K562 (cell line): ENCODE results near the gene ATP8B2. TPM values are rescaled to one million over a fixed set of nuclear protein-coding genes. Genes with fewer than 3 reads are reported as not detected.

ENCODE experiments used
- C11orf30 ChIP-seq: fragments of 450-650 bp; IDR thresholded peaks from 2 replicates; pipeline ENCODE4 v1.6.1; 2016; ENCODE audit warnings: low read depth, mild to moderate bottlenecking
- CBFB ChIP-seq: sonication (generic); formaldehyde crosslinking; IDR thresholded peaks from 2 replicates; pipeline ENCODE4 v1.4.0; 2020; ENCODE audit warnings: mild to moderate bottlenecking, missing genetic modification reagents
- CEBPB ChIP-seq: fragments of 450-650 bp; IDR thresholded peaks from 2 replicates; pipeline ENCODE4 v1.6.1; 2016; ENCODE audit warnings: missing genetic modification characterization, missing compliant biosample characterization
- CREB1 ChIP-seq, 2 experiments: sonication (generic) in 1 of 2; formaldehyde crosslinking in 1 of 2; IDR thresholded peaks; 2 replicates each; pipeline versions ENCODE4 v1.6.1 to v1.8.0; 2012 to 2022; ENCODE audit warnings: inconsistent platforms in 1 of 2, mild to moderate bottlenecking in 1 of 2, missing genetic modification reagents in 1 of 2, moderate library complexity in 1 of 2
- CREB3 ChIP-seq: fragments of 450-650 bp; conservative IDR thresholded peaks from 2 replicates; pipeline ENCODE4 v1.6.1; 2016; ENCODE audit warnings: missing genetic modification characterization, low read depth, mild to moderate bottlenecking, missing compliant biosample characterization, moderate library complexity
- FOSL1 ChIP-seq: fragments of 200-800 bp; sonication (Bioruptor generic); conservative IDR thresholded peaks from 2 replicates; pipeline ENCODE4 v1.6.1; 2016; ENCODE audit warnings: missing genetic modification characterization, missing compliant biosample characterization
- GATAD2B ChIP-seq: fragments of 450-650 bp; IDR thresholded peaks from 2 replicates; pipeline ENCODE4 v1.6.1; 2017; ENCODE audit warnings: mild to moderate bottlenecking, borderline replicate concordance
- GTF2A2 ChIP-seq: IDR thresholded peaks from 2 replicates; pipeline ENCODE4 v1.6.1; 2016; ENCODE audit warnings: mild to moderate bottlenecking, missing genetic modification characterization, missing compliant biosample characterization
- JUN ChIP-seq, 2 experiments: sonication (generic) in 1 of 2; formaldehyde crosslinking in 1 of 2; IDR thresholded peaks; 2 replicates each; pipeline versions ENCODE4 v1.6.1 to v1.8.0; 2012 to 2022; ENCODE audit warnings: borderline replicate concordance in 2 of 2, mild to moderate bottlenecking in 2 of 2, improper control_type of control experiment in 1 of 2, low read depth in 1 of 2, low read length in 1 of 2, missing genetic modification reagents in 1 of 2
- MBD2 ChIP-seq: sonication (generic); IDR thresholded peaks from 2 replicates; pipeline ENCODE4 v1.6.1; 2016; ENCODE audit warnings: low read depth, borderline replicate concordance
- MLLT1 ChIP-seq, 2 experiments: fragments of 450-650 bp; IDR thresholded peaks; 2 replicates each; pipeline ENCODE4 v1.6.1; 2016
- PHB2 ChIP-seq: fragments of 450-650 bp; IDR thresholded peaks from 2 replicates; pipeline ENCODE4 v1.6.1; 2017; ENCODE audit warnings: low read depth
- PTRF ChIP-seq: fragments of 450-650 bp; IDR thresholded peaks from 2 replicates; pipeline ENCODE4 v1.6.1; 2016; ENCODE audit warnings: mild to moderate bottlenecking, missing genetic modification characterization, missing compliant biosample characterization
- TGIF2 ChIP-seq: sonication (generic); formaldehyde crosslinking; IDR thresholded peaks from 2 replicates; pipeline ENCODE4 v1.8.1; 2022; ENCODE audit warnings: mild to moderate bottlenecking, missing genetic modification reagents, moderate library complexity
- YBX1 ChIP-seq: fragments of 450-650 bp; IDR thresholded peaks from 2 replicates; pipeline ENCODE4 v1.7.1; 2016; ENCODE audit warnings: mild to moderate bottlenecking
- ZNF133 ChIP-seq: fragments of 250-450 bp; sonication (Bioruptor Pico); IDR thresholded peaks from 2 replicates; pipeline ENCODE4 v1.4.0; 2020; ENCODE audit warnings: mild to moderate bottlenecking
- ZNF354B ChIP-seq: fragments of 250-450 bp; sonication (Bioruptor Pico); IDR thresholded peaks from 2 replicates; pipeline ENCODE4 v1.4.0; 2020
- polyA plus RNA-seq, 8 experiments: library from polyadenylated mRNA; depleted of rRNA in 4 of 8; stranded (reverse) in 5 of 8; unstranded in 3 of 8; fragments of >200 nt; fragmentation: Nextera tagmentation in 2 of 8; fragmentation: Illumina TruSeq in 1 of 8; extraction: Ambion mirVana in 2 of 8; extraction: Trizol in 1 of 8; gene quantifications; 2 replicates each; pipeline versions ENCODE4 v1.2.1 to v1.2.3, GENCODE V29; 2011 to 2014; ENCODE audit warnings: inconsistent platforms in 1 of 8, missing spikeins in 1 of 8
- total RNA-seq, 7 experiments: library from RNA; depleted of rRNA in 6 of 7; stranded (reverse); fragments of >200 nt in 6 of 7; fragmentation: Illumina TruSeq in 2 of 7; extraction: Trizol in 2 of 7; gene quantifications; 2 replicates each; pipeline versions ENCODE4 v1.2.1 to v1.2.3, GENCODE V29; 2011 to 2021; ENCODE audit warnings: low replicate concordance in 1 of 7
- TF ChIP-seq, protein P1 (sequence below): sonication (generic); formaldehyde crosslinking; IDR thresholded peaks from 2 replicates; pipeline ENCODE4 v1.8.0; 2022; ENCODE audit warnings: mild to moderate bottlenecking, missing genetic modification reagents

Gene ATP8B2
- total and polyA plus RNA-seq, 9 of the 15 experiments (the other 6 are each of a cell fraction or from before 2014, with no cell fraction given): 0.27 to 33.2 (median 18.4) TPM

GRCh38 chr1:154353460-154353904 is 28.2 kb downstream of the ATP8B2 start (continued):
- TF ChIP-seq MLLT1 (IDR thresholded peaks at IDR 0.05) (peak in 1 of 2 experiments; percentile 97), PTRF (no peak), ZNF354B (no peak), GATAD2B (no peak), C11orf30 (peak; percentile 50; the same call in 1 of the 2 replicates), TGIF2 (CRISPR knock-in tag) (no peak), CREB1 (IDR thresholded peaks at IDR 0.05) (peak; percentile 13; the same call in 1 of the 2 replicates), CREB1 (CRISPR knock-in tag; IDR thresholded peaks at IDR 0.05) (no peak), CBFB (no peak), PHB2 (peak; percentile 64; the same call in 1 of the 2 replicates), JUN (IDR thresholded peaks at IDR 0.05; ENCODE audit: borderline replicate concordance, low read depth, low read length) (peak; percentile 50; the same call in 1 of the 2 replicates), JUN (CRISPR knock-in tag; IDR thresholded peaks at IDR 0.05; ENCODE audit: borderline replicate concordance) (no peak), GTF2A2 (tag) (no peak), FOSL1 (peak; percentile 84), MBD2 (0 out of 2 replicates have a peak, but pooled peaks have one; percentile 45), CEBPB (no peak), ZNF133 (CRISPR knock-in tag) (no peak), YBX1 (no peak), CREB3 (tag) (no peak)
- TF ChIP-seq, protein P1, sequence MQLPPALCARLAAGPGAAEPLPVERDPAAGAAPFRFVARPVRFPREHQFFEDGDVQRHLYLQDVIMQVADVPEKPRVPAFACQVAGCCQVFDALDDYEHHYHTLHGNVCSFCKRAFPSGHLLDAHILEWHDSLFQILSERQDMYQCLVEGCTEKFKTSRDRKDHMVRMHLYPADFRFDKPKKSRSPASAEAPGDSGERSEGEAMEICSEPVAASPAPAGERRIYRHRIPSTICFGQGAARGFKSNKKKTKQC (CRISPR knock-in tag): no peak
